GM19438 (cell line): ENCODE measurements around the gene UPP1.
A peak's percentile ranks its signal among the peaks of the same experiment; 100 is the strongest.
"Not testable (repeated sequence)": the region's sequence is repeated elsewhere in the genome, so short reads cannot be mapped to it uniquely, and the experiment has no call there.

Source experiments
- ATAC-seq: cut with Tn5 transposase; IDR thresholded peaks from one replicate; pipeline ENCODE4 v1.9.1; 2021; ENCODE audit warnings: low read depth; ENCODE audit not compliant: unreplicated experiment

The UPP1 gene

DNA sequence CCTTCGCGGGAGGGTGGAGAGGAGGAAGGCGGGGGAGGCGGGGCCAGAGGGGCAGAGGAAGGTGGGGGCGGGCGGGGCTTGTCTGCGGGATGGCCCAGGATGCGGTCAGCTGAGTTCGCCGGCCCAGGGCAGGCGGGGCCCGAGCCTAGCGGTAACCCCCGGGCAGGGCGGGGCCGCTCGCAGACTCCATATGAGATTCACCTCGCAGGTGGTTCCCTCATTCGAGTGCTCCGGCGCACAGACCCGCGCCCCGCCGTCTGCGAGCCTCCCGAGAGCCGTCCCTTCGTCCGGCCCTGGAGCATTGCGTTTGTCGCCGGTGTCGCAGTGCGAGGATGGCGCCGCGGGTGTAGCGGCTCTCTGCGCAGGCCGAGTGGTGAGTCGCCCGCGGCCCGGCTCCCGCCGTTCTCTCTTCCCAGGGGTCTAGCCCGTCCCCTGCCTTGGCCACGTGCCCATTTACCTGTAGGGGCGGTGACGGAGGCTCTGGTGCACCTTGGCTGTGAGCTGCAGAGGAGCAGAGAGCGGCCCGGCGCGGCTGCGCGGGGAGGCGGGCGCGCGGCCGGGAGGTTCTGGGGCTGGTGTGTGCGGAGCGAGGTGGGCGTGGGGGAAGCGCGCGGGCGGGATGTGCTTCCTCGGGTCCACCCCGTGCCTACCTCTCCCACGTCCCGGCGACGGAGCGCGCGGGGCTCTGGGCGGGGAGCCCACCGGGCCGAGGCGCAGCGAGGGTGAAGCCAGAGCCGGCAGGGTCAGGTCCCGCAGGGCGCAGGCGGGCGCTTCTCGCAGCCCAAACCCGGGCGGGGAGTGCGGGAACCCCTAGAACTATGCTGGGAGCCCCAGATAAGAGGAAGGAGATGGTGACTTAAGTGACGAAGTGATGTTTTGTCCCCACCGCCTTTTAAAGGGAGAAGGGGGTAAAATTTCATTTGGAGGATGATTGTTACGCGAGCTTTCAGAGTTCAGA lies at the start of gene UPP1:
Gene UPP1, plus strand, starts transcription at position 220 of the 958 bp plus-strand sequence. CDS start 5,519 bp downstream, outside the sequence.
- peak; percentile 52 for ATAC-seq

DNA sequence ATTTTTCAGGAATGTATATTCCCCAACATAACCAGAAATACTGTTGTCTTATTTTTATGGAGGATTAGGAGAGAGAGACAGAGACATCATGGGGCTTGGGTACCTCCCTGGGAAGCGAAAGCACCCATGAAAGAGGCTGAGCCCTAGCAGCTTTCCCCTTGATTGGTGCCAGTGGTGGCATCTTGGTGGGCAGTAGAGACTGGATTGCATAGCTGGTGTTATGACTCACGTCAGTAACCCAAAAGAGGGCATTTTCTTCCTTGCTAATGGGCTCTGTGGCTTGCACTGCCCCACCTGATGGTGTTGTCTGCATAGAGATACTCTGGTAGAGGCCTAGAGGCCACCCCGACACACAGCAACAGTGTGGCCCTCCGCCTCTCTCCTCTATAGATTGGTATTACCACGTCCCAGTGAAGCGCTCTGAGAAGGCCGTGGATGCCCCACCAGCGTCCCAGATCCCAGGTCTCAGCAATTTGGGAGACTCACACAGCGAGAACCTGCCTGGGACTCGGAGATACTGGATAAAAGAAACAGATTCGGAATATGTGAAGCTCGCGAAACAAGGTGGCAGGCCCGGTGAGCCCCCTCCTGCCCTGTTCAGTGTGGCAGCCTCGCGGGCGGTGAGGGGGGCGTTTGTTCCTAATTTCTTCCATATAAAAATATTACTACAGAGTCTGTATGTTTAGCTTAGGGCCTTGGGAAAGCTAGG lies 48.0 kb upstream of the UPP1 start:
- ATAC-seq: no peak

DNA sequence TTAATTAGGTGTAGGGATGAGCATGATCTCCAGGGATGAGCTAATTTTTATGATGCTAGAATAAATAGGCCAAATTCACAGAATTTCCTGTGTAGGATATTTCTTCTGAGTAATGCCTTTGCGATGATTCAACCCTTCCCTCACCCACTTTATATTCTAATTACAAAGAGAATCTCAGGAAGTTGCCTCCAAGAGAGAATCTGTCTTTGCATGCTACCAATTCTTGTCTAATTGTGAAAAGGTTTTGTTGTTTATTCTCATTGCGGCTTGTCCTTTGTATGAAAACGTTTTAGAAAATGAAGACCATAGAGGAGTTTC lies 47.5 kb upstream of the UPP1 start:
- no peak for ATAC-seq

DNA sequence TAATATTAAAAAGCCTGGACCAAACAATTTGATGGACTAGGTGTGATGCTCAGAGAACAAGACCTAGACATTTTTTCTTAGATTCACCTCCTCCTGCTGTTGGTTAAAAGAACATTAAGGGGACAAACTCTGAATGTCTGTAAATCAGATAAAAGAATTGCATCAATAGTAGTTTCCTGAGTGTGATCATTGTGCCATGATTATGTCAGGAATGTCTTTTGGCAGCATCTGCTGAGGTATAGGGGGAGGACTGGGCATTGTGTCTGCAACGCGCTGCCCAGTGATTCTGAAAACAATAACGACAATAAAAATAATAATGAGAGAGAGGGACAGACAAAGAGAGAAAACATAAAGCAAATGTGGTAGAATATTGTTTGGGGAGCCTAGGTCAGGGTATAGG lies 46.8 kb upstream of the UPP1 start:
- ATAC-seq: no peak

DNA sequence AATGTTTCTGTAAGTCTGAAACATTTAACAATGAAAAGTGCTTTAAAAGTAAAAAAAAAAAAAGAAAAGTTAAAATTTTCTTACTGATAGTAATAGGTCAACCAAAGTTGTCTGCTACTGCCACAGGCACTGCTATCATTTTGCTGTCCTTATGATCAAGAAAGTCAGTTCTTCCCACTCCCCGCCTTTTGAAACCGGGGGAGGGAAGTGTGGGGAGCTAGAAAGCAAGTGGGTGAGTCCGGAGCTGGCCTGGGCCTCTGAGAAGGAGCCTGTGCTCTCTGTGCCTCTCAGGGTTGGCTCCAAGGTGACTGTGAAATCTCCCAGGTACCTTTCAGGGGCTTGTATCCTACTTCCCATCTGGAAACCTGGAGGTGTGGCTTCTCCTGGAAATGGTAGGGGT lies 46.4 kb upstream of the UPP1 start:
- ATAC-seq: no peak

DNA sequence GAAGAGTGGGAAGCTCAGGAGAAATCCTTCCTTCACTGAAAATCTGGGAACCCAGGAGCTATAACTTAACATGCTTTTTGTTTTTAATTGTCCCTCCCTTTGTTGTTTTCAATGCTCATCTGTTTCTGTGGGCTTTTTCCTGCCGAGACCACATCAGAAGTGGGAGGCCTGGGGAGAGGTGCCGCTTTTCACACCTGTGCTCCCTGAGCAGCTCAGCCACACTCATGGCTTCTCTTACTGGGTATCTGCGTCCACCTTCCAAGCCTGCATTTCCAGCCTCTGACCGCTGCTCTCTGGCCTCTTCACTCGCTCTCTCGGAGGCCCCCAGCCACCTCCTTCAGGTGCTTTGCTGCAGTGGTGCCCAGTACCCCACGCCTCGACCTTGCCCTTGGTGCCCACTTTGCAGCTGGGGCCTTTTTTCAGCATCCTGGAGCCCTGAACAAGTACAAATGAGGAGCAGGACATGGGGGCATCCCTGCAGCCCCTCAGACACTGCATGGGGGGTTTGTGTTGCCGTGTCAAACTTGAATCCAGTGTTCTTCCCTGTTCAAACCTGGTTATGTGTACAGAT lies 43.8 kb upstream of the UPP1 start:
- no peak for ATAC-seq

DNA sequence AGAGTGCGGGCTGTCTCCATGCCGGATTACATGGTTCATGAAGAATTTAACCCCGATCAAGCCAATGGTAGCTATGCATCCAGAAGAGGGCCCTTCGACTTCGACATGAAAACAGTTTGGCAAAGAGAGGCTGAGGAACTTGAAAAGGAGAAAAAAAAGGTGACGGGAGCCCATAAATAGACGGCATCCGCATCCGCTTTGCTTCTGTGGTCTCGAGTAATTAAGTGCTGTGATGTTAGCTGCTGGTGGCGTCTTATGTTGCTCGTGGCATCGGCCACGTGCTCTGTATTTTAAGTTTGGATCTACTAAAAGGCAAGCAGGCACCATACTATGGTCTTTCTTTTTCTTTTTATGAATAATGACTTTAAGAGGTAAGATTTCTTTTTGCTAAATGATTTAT lies 42.6 kb upstream of the UPP1 start:
- ATAC-seq: no peak

DNA sequence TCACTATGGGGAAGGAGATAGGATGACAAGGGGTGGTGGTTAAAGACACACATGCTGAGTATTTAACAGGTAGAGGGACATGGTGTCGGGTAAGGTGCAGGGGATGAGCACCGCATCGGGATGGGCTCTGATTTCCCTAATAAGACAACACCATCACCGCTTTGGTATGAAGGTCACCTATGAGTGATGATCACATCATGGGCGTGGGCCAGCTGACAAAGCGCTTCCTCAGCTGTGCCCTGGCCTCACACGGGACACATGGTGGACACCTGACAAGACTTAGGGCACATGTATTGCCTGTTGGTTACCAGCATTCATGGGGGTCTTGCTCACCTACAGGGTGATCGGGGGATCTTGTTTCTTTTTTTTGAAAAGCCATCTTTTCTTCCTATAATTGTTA lies 41.0 kb upstream of the UPP1 start:
- no peak for ATAC-seq

DNA sequence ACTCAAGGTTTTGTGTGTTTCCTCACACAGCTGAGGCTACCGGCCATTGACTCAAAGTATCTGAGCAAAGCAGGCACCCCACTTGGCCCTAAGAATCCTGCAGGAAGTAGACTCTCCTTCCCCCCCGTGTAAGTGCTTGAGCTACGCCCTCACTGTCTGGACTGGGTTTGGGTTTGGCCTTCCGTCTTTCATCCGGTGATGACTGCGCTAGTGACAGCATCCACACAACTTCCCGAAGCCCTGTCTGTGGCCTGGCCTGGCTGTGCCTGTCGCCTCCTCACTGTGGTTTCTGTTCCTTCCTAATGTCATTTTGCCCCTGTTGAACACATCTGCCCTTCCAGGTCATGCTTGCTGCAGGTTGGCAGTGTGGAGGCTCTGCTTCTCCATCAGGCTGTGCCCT lies 39.2 kb upstream of the UPP1 start:
- ATAC-seq: no peak

DNA sequence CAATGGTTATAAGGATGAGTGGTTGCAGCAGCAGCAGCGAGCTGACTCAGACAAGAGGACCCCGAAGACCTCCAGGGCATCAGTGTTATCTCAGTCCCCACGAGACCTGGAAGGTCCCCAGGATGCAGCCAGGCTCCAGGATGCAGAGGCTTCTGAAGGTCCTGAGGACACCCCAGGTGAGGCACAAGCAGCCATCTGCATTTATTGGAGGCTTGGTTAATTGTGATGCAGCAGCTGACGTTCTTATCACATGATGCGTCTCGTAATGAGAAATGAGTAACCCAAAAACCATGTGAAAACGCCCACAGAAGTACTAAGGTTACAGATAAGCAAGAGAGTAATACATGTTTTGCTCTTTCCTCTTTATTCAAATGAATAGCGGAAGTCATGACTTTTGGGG lies 36.3 kb upstream of the UPP1 start:
- no peak for ATAC-seq

DNA sequence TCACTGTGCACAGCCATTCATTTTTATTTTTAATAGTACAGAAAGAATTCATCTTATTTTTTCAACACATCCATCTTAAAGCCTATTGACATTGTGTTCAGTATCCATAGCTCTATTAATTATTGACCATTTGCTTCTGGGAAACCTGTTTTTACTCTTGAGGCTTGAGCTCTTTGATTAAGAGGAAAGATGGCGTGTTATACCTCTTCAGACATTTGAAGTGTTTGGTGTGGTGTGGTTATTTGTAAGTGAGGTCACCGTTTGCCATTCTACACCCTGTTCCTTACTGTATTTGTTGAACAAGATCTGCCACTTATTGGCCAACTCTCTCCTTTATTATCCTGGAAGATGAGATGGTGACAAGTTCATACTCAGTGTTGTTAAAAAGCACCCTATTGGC lies 35.3 kb upstream of the UPP1 start:
- ATAC-seq: no peak

DNA sequence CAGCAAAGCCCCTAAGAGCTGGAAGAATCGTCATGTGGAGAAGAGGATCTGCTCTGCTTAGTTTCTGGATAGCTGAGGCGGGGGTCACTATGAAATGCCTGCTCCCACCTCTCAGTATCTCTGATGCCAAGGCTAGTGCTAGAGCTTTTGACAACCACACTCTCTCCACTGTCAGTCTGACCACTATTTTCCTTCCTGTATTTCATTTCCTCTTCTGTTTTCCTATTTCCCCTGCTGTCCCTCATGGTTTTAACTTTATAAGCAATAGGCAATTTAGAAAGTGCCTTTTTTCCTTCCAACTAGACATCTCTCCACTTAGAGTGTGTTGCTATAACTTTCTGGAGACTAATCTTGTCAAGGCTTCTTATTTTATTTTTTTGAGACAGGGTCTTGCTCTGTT lies 30.1 kb upstream of the UPP1 start:
- no peak for ATAC-seq

DNA sequence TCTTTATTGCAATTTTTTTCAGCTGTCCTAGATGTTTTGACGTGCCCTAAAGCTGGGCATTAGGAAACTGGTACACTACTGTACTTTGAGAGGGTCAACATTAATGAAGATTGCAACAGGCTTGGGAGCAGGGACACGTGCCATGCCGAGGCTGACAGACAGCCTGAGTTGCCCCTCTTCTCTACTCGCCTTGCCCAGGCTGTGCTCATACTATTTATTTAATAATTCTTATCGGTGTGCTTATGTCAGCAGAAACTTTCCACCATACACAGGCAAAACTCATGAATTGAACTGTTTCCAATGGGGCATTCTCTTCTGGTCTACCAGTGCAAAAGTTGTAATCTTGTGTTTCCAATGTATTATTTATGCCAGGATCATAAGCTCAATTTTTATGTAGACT lies 29.4 kb upstream of the UPP1 start:
- ATAC-seq: no peak

DNA sequence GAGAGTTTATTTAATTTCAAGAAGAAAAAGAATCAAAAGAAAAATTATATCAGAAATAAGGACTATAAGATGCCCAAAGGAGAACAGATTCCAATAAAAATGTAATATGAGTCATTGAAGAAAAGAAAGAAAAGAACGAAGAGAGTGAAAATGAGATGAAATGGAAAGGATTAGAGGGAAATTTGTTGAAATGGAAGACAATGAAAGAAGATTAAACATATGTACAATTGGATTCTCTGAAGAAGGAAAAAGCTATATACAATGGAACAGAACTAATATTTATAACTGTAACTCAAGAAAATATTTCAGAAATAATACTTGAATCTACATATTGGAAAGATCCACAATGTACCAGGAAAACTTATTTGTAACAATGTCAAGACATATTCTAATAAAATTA lies 25.1 kb upstream of the UPP1 start:
- no peak for ATAC-seq

DNA sequence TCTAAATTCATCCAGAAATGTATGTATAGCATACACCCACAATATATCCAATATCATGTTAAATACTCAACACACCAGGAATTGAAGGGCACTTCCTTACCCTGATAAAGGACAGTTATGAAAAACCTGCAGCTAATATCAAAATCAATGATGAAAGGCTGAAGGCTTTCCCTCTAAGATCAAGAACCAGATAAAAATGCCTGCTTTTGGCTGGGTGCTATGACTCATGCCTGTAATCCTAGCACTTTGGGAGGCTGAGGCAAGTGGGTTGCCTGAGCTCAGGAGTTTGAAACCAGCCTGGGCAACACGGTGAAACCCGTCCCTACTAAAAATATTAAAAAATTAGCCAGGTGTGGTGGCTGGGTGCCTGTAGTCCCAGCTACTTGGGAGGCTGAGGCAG lies 21.6 kb upstream of the UPP1 start:
- no peak for ATAC-seq

DNA sequence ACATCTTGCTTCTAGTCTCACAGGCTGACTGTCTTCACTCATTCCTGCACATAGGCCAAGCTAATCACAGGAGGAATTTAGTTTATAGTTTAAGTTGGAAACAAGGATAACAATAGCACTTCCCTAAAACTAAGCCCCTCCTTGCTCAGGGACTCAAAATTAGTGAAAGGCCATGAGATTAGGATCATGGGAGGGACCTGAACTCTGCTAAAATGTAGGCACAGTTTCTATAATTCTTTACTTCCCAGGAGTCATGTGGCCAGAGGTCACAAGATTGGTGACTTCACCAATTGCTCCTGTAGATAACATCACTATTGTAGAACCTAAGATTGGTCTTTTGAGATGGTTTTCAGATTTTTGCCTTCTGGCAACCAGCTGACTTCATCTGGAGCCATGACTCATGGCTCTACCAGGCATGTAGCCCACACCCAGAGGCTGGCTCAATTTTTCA lies 14.8 kb upstream of the UPP1 start:
- no peak for ATAC-seq

DNA sequence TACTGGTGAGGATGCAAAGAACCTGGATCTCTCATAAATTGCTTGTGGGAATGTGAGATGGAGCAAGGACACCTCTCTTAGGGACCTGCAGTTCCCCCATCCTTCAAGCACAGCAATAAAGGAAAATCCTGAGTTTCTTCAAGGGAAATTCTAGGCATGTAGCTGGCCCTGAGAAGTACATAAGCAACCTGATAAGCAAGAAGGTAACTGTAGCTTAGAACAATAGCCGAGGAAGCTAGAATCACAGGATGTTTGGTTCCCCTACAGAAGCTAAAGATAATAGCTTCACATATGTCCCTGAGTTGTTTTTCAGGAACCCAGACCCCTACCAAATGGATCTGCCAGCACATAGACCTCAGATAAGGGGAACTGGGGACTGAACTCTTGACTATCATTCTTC lies 11.6 kb upstream of the UPP1 start:
- no peak for ATAC-seq

DNA sequence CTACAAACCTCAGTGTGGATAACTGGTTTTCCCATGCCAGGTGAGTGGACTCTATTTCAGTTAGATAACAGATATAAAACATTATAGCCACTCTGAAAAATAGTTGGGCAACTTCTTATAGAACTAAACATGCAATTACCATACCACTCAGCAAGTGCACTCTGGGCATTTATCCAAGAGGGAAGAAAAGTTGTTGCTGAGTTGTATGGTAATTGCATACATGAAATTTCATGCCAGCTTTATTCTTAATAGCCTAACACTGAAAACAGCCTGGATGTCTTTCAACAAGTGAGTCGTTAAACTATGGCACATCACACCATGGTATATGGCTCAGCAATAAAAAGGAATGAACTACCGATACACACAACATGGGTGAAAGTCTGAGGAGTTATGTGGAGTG lies 10.6 kb upstream of the UPP1 start:
- ATAC-seq: no peak

DNA sequence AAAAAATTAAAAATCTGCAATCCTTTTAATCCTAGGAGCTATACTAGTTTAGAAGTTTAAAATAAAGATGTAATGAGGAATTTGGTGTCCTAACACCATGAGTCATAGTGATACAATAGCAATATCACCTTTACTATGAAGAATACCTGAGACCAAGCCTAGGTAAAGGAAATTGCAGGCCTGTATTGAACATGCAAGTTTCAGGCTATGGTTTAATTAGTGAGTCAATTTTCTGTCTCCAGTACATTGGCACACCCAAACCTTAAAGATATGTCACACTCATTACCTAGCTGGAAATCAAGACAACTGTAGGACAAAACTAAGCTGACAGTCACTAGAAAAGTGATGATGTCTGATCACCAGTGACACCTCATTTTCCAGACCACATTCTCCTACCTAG lies 6.7 kb upstream of the UPP1 start:
- not testable (repeated sequence) for ATAC-seq

DNA sequence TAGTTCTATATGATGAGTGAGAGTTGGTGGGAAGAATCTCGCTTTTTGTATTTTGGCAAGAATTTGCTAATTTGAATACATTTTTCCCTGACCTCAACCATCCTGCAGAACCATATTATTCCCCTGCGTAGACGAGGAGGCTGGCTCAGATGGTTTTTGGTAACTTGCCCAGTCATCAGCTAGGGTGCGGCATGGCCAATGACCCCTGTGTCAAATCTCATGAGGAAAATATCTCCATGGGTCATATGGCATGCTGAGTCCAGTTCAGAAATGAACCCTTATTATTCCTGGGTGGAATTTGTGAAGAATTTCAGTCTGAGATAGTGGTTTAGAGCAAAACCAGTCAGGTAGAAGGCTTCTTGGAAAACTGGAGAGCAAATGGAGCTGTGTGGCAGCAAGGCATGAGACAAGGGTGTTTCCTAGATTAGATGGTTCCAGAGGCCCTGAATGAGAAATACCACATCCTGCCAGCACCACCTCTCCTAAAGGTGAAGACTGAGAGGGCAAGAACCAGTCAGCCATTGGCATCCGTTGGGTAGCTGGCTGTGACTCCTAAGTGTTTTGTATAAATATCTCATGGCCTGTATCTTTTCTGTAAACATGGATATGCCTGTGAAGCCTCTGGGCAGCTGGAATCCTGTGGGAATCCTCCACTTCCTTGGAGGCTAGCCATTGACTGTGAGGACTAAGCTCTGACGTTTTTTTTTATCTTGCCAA lies 5.8 kb upstream of the UPP1 start:
- ATAC-seq: no peak
